T follicular helper cell (primary cell): Measurements from ENCODE around the gene XIAP.
"Not testable (repeated sequence)": the region's sequence is repeated elsewhere in the genome, so short reads cannot be mapped to it uniquely, and the experiment has no call there.

Source experiments
- DNase-seq: peaks from one replicate; pipeline ENCODE4 v3.0.0-alpha.2; 2020; ENCODE audit warnings: low read depth
- total RNA-seq, 2 experiments: gene quantifications; one replicate each; lab custom pipeline; 2026; lab: John Stamatoyannopoulos, UW

The XIAP gene
- total RNA-seq, result 73.9 to 86.0 reads per million in 2 experiments

DNA sequence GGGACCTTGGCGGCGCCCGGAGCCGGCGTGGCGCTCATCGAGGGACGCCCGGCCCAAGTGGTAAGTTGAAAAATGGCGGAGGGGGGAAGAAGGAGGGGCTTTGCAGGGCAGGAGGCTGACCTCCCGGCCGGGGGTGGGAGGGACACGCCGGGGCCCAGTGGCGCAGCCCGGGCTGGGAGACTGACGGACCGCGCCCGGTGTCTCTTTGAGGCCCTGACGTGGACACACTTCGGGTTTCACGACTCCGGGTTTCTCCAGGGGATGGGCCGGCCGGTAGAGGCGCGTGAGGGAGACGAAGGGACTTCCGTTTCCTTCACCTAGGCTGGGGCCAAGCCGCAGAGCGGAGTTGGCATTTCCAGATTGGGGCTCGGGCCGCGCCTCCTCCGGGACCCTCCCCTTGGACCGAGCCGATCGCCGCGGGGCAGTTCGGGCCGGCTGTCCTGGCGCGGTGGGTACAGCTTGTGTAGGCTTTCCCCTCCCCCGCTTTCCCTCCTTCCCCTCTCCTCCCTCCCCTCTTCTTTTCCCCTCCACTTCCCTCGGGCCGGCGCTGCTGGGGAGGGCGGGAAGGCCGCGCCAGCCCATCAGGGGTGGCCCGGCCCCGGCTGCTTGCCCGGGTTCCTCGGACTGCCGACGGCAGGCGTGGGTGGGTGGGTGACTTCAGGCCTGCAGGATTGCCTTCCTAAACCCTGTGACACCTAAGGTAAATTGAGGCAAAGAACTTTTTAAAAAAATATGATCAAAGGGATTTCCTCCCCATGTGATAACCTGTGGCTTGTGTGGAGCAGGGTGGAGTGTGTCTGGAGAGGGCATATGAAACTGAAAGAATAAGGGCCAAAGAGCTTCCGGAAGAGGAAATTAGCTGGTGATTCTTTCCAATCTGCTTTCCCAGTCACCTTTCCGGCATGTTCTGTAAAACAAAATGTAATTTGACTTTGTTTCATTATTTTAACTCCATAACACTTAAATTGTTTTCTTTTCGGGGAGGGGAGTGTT lies at the start of gene XIAP:
Gene XIAP (plus strand): TSS at position 208 of the 993 bp plus-strand sequence. CDS start 25,610 bp downstream, outside the sequence.
- DNase-seq, result peak; percentile 21

DNA sequence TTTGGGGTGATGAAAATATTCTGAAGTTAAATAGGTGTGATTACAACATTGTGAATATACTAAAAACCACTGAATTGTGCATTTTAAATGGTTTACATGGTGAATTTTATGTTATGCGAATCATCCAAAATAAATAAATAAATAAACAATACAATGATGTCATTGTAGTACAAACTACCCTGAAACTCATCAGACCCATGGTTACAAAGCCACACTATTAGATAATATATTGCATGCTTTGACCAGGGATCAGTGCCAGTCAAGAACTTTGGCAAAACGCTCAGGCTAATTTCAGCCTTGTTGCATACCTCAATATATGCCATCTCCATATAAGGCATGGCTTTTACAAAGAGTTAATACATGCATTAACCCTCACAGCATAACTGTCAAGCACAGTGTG lies 45.5 kb upstream of the XIAP start:
- DNase-seq, result no peak

DNA sequence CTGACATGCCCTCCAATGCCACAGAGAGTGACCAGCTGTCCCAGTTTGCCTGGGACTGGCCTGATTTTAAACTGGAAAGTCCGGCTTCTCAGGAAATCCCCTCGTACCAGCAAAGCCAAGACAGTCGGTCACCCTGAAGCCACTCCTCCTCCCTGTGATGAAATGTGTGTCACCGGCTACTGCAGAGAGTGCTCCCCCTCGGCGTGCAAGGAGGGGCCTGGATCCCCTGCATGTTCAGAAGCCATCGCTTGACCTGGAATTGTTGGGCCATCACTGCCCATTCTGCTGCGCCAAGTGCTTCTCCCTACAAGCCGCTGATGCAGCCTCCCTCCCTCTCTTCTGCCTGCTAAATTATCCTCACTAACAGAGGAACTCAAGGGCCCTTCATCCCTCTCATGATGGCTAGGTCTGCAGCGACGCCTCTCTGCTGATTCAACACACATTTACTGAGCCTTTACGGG lies 44.9 kb upstream of the XIAP start:
- DNase-seq, result not testable (repeated sequence)

DNA sequence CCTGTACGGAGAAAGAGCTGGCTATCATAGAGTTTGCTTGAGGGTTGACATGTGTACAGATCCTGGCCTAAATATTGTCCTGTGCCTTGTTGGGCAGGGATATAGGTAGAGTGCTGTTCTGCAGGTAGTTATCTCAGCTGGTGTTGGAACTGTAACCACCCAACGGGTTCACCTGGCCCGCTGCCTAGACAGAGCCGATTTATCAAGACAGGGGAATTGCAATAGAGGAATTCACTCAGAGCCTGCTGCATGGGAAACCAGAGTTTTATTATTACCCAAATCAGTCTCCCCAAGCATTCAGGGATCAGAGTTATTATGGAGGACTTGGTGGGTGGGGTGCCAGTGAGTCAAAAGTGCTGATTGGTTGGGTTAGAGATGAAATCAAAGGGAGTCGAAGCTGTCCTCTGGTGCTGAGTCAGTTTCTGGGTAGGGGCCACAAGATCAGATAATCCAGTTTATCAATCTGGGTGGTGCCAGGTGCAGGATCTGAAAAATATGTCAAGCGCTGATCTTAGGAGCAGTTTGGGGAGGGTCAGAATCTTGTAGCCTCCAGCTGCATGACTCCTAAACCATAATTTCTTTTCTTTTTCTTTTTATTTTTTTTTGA lies 42.5 kb upstream of the XIAP start:
- DNase-seq, result no peak

DNA sequence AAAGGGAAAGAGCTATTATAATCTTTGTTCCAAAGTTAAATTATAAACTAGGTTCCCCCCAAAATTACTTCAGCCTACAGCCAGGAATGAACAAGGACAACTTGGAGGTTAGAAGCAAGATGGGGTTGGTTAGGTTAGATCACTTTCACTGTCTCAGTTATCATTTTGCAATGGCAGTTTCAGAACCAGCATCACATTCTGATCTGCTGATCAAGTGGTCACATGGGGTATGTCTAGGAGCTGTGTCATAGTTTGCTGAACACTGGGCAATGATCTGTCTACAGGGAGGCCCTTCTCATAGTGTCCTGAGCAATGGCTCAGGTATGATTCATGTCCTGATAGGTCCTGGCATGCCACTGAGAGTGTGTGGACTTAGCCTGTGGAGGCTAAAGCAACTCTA lies 41.6 kb upstream of the XIAP start:
- DNase-seq, result no peak

DNA sequence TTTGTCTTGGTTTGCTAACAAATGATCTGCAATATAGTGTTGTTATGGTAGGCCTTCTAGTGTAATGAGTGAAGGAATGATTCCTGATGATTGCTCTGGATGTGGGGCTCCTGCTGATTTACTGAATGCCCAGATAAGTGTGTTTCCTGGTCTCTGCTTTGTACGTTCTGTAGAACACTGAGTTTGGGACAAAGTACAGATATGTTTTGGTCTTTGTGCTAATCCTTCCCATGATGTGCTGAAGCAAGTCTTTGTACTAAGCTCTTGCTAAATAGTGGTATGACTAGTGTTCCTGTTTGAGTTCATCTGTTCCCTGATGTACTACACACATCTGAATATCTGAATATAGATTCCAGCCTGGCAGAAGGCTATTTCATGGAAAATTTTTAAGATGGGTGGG lies 36.9 kb upstream of the XIAP start:
- no peak for DNase-seq

DNA sequence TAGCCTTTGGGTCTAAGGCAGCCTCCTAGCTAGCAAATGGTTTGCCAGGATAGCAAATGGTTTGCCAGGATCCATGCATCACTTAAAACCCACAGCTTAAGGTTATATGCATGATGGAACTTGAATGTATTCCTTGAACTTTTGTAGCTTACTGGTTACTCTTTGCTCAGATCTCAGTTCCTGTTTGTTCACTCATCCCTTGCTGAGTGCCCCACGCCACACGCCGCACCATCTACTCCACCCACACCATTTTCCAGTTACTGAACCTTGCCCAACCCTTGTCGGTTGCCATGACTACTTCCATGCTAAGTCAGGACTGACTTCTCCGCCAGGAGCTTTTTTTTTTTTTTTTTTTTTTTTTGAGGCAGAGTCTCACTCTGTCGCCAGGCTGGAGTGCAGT lies 29.5 kb upstream of the XIAP start:
- no peak for DNase-seq

DNA sequence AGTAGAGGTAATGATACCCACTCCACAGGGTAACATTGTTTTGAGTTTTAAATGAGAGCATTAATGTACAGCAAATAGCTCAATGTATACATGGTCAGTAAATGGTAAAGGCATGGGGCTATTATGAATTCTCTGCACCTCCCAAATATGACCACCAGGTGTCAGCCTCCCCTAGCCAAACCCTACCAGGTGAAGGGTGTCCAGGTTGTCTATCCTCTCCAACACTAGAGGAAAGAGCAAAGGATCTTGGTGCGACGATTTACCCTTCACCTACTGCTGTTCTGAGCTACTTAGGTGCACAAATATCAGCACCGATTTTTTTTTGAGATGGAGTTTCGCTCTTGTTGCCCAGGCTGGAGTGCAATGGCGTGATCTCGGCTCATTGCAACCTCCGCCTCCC lies 26.5 kb upstream of the XIAP start:
- DNase-seq, result peak; percentile 49

DNA sequence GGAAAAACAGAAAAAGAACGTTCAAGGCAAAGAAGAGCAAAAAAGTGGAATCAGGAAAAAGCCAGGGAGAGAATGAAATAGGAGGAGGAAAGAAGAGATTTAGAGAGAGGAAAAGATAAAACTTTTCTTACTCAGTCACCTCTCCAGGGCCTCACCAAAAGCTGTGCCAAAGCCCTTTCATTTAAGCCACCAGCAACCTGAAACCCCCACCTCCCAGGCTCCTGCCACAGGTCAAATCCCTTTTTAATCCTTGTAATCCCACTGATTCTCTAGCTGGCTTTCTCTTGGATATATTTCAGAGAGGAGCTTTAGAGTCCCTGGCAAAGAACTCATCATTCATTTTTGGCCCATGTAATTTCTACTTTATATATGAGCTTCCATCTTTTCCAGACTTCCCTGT lies 25.7 kb upstream of the XIAP start:
- DNase-seq, result no peak

DNA sequence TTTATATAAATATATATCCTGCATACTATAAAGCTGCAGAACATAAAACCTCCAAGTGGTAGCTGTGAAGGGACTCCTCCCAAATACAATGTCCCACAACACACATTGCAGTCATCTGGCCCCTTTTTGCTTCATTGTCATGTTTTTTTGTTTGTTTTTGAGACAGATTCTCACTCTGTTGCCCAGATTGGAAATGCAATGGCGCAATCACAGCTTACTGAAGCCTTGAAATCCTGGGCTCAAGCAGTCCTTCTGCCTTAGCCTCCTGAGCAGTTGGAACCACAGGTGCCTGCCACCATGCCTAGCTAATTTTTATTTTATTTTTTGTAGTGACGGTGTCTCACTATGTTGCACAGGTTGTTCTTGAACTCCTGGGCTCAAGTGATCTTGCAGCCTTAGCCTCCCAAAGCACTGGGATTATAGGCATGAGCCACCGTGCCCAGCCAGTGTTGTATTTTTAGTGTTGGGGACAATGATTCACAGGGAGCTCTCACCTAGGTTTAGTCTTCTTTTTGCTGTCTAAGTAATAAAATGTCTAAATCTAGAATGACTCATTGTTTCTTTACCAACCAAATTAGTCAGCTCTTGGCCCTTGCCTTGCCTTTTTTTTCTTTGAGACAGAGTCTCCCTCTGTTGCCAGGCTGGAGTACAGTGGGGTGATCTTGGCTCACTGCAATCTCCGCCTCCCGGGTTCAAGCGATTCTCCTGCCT lies 24.0 kb upstream of the XIAP start:
- DNase-seq, result no peak

DNA sequence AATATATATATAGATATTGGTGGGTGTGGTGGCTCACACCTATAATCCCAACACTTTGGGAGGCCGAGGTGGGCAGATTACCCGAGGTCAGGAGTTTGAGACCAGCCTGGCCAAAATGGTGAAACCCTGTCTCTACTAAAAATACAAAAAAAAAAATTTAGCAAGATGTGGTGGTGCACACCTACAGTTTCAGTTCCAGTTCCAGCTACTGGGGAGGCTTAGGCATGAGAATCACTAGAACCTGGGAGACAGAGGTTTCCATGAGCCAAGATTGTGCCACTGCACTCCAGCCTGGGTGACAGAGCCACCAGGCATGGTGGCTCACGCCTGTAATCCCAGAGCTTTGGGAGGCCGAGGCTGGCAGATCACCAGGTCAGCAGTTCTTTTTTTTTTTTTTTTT lies 14.7 kb upstream of the XIAP start:
- not testable (repeated sequence) for DNase-seq

DNA sequence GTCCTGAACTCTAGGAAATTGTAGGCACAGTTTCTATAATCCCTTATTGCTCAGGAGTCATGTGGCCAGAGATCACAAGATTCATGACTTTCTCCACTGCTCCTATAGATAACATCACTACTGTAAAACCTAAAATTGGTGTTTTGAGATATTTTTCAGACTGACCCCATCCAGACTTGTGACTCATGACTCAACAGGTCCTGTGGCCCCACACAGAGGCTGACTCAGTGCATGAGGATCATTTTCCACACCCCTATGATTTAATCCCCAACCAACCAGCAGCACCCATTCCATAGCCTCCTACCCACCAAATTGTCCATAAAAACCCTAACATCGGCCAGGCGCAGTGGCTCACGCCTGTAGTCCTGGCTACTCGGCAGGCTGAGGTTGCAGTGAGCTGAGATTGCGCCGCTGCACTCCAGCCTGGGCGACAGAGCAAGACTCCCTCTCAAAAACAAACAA lies 13.2 kb upstream of the XIAP start:
- DNase-seq, result no peak

DNA sequence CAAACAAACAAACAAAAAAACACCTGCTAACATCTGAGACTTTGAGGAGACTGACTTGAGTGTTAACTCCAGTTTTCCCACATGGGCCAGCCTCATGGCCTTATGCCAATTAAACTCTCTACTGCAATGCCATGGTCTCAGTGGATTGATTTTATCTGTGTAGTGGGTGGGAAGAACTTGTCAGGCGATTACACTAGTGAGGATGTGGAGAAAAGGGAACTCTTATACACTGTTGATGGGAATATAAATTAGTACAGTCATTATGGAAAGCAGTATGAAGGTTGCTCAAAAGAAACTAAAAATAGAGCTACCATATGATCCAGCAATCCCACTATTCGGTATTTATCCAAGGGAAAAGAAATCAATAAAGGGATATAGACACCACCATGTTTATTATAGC lies 12.8 kb upstream of the XIAP start:
- DNase-seq, result no peak

DNA sequence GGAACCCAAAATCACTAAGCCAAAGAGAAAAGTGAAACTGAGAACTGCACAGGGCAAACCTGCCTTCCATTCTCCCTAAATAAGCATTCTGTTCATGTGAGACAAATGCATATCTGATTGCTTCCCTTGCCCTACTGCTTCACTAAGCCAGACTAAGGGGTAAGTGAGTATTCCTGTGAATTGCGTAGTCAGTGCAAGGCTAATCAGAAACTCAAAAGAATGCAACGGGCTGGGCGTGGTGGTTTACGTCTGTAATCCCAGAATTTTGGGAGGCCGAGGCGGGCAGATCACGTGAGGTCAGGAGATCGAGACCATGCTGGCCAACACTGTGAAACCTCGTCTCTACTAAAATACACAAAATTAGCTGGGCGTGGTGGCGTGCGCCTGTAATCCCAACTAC lies 10.8 kb upstream of the XIAP start:
- no peak for DNase-seq

DNA sequence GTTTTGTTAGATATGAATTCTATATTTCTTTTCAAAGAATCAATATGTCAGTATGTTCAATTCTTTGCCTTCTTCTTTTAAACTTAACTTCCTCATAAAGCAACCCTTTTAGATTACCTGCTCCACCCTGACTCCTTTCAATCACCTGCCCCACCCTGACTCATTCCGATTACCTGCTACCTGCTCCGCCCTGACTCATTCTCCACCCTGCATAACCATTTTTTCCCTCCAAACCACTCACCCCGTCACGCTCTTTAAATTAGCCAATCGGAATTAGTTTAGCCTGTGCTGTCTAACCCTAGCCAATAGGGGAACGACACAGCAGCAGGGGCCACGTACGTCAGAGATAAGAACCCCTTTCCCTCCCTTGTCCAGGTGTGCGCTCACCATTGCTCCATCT lies 9.9 kb upstream of the XIAP start:
- not testable (repeated sequence) for DNase-seq

DNA sequence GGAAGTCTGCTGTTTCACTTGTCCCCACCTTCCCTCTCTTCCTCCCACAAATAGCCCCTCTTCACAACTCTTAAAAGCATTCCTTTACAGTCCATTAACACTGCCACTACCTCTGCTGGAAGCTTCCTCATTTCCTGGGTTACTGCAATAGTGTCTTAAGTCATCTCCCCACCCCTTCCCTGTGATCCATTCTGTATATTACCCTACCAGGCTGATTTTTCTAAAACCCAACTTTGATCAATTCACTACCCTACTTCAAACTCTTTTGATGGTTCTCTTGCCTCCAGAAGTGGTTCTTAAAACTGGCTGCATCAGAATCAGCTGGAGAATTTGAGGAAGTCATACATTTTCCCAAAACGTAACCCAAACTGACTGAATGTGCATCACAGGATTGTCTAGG lies 8.8 kb upstream of the XIAP start:
- no peak for DNase-seq

DNA sequence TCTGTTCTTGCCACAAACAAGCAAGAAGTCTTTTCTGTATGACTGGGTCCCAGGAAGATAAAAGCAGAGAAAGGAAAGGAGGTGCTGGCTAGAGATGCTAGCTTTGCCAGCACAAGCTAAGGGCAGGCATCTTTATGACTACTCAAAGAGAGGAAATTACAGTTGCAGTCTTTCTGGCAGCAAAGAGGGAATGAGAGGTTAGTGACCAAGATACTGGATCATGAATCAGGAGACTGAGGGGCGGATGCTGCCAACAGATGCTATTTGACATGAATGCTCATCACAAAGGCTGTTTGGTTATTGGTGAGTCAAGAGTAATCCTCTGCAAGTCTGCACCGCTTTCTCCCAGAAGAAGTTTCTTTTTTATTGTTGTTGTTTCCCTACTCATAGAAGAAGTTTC lies 5.5 kb upstream of the XIAP start:
- no peak for DNase-seq

DNA sequence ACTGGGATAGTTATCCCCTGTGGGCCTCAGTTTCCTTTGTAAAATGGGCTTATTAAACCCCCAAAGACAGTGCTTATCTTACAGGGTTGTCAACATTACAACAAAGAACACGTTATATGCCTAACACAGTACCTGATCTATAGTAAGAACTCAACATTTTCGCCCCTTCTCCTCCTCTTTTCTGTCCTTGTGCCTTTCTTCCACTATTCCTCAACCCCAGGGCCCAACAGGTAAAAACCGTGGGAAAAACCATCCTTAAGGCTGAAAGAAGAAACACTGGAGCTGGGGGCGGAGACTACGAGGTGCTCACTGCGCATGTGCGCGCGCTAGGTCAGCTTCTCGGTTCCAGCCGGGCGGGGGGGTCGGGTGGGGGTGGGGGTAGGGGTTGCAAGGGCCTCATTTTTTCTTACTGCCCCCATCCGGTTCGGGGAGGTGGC lies 426 bp upstream of the XIAP start:
- peak; percentile 28 for DNase-seq

DNA sequence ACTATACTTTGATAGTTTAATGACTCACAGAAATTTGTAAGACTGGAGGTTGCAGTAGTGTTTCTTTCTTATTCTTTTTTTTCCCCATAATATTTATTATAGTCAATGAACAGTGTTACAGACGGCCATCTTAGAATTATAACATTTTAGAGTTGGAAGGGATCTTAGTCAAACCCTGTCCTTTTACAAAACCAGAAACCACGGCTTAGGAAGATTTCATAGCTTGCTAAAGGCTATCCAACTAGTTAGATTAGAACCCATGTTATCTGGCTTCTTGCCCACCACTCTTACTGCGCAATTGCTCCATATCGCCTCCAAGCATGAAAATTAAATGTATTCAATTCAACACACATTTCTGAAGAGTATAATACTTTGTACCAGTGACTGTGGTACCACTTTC lies 1.1 kb downstream of the XIAP start:
- DNase-seq, result no peak

DNA sequence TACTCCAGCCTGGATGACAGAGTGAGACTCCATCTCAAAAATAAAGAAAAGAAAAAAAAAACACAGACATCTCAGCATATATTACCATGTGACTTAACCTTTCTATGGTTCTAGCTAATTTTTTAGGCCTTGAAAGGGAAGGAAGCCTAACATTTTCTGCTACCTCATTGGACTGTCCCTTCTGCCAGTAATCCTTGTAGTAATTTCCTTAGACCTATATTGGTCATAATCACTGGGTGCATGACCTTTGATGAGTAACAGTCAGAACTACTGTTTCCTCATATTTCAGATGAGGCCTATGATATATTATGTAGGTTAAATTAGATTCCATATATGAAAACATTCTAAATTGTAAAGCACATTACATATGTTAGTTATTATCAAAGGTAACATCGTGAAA lies 9.6 kb downstream of the XIAP start:
- no peak for DNase-seq

DNA sequence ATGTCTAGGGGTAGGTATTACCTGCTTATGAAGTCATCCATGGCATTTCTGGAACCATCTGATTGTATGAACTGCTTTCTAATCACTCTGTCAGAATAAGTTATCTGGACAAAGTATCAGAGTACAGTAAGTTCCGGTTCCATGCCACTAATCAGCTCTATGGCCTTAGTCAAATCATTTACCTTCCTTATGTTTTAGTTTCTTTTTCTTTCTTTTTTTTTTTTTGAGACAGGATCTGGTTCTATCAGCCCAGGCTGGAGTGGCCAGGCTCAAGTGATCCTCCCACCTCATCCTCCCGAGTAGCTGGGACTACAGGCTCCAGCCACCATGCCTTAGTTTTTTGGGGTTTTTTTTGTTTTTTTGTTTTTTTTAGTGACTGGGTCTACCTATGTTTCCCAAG lies 11.5 kb downstream of the XIAP start:
- DNase-seq, result no peak

DNA sequence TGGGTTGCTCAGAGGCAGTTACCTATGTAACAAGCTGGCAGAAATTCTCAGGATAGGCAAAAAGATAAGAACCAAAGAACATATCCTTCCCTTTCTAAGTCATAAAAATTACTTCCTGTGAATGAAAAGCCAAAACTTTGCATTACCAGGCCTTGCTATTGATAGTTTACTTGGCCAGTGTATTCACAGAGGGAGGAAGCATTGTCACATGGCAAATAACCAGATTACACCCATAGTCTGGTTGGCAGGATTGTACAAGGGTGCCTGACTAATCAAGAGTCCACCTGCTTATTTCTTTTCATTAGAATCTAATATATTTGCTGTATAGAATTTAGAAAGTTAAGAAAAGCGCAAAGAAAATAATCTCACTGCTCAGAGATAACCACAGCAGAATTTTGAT lies 14.1 kb downstream of the XIAP start:
- DNase-seq, result no peak
